Measurements from ENCODE around the gene RIMS4. TPM values are rescaled to one million over a fixed set of nuclear protein-coding genes. Genes with fewer than 3 reads are reported as not detected.

RIMS4 gene
- total RNA-seq, 1 donor from 2014 or later = 5.3 TPM

GRCh38 chr20:44805335-44805978 is 4.9 kb downstream of the RIMS4 start:
- H3K4me3 ChIP-seq = no peak overlapping the region
- H3K9ac ChIP-seq = no peak overlapping the region
- peaks cover 9% of the 10 kb centered on the region for H3F3A ChIP-seq (ENCODE audit: low read depth)
- H3K27ac ChIP-seq = no peak overlapping the region
- no peak overlapping the region for H3K4me3 Mint-ChIP-seq
- peaks cover 13% of the 10 kb centered on the region for H3K4me1 ChIP-seq
- peak overlapping the region; percentile 21 for H3K4me2 ChIP-seq
- H3K9me3 ChIP-seq (ENCODE audit: low read depth) = no peaks in the 10 kb centered on the region
- H3K9me3 Mint-ChIP-seq = no peaks in the 10 kb centered on the region
- H4K20me1 ChIP-seq (ENCODE audit: low read depth) = peaks cover 34% of the 10 kb centered on the region
- no peaks in the 10 kb centered on the region for H3K36me3 ChIP-seq
- peaks cover 27% of the 10 kb centered on the region for H3K27me3 Mint-ChIP-seq (ENCODE audit: insufficient read depth, low read depth)
- H3K79me2 ChIP-seq (ENCODE audit: low read depth) = no peaks in the 10 kb centered on the region
- H3K27me3 ChIP-seq = peaks cover 44% of the 10 kb centered on the region
- DNase-seq (ENCODE audit: low spot score) = no peak
- no peak for TF ChIP-seq CTCF (IDR thresholded peaks at IDR 0.05)
- TF ChIP-seq EZH2 (IDR thresholded peaks at IDR 0.05) = no peak
- no peak for TF ChIP-seq EZH2phosphoT487 (IDR thresholded peaks at IDR 0.05)
- peaks cover 30% of the 10 kb centered on the region for H3K4me1 Mint-ChIP-seq
- no peak overlapping the region for H2AFZ ChIP-seq (replicated peaks)
- no peaks in the 10 kb centered on the region for H3K36me3 Mint-ChIP-seq
- no peak overlapping the region for H3K27ac Mint-ChIP-seq

- H3K27ac ChIP-seq = no peak overlapping the region
- H3K4me3 Mint-ChIP-seq = no peak overlapping the region
- peaks cover 27% of the 10 kb centered on the region for H3K27me3 ChIP-seq
- no peak overlapping the region for H3K4me3 ChIP-seq
- peaks cover 10% of the 10 kb centered on the region for H3K4me1 ChIP-seq
- H3K36me3 Mint-ChIP-seq = no peaks in the 10 kb centered on the region
- peaks cover 9% of the 10 kb centered on the region for H3F3A ChIP-seq (ENCODE audit: low read depth)
- no peaks in the 10 kb centered on the region for H3K9me3 Mint-ChIP-seq
- peaks cover 27% of the 10 kb centered on the region for H3K4me1 Mint-ChIP-seq
- no peak for DNase-seq (ENCODE audit: low spot score)
- H3K4me2 ChIP-seq = no peak overlapping the region
- H2AFZ ChIP-seq (replicated peaks) = no peak overlapping the region
- TF ChIP-seq EZH2phosphoT487 (IDR thresholded peaks at IDR 0.05) = no peak
- peaks cover 16% of the 10 kb centered on the region for H3K27me3 Mint-ChIP-seq (ENCODE audit: insufficient read depth, low read depth)
- no peak overlapping the region for H3K27ac Mint-ChIP-seq
- H3K9me3 ChIP-seq (ENCODE audit: low read depth) = no peaks in the 10 kb centered on the region
- no peaks in the 10 kb centered on the region for H3K79me2 ChIP-seq (ENCODE audit: low read depth)
- peaks cover 20% of the 10 kb centered on the region for H4K20me1 ChIP-seq (ENCODE audit: low read depth)
- no peak overlapping the region for H3K9ac ChIP-seq
- H3K36me3 ChIP-seq = no peaks in the 10 kb centered on the region
Measured at GRCh38 chr20:44803383-44803941, 6.9 kb downstream of the RIMS4 start.

GRCh38 chr20:44802702-44803101 is 7.6 kb downstream of the RIMS4 start:
- TF ChIP-seq EZH2phosphoT487 (IDR thresholded peaks at IDR 0.05) (no peak), CTCF (IDR thresholded peaks at IDR 0.05) (no peak)
- Mint-ChIP-seq H3K36me3 (no peaks in the 10 kb centered on the region), H3K9me3 (no peaks in the 10 kb centered on the region), H3K4me1 (peaks cover 24% of the 10 kb centered on the region), H3K27ac (peak overlapping the region; percentile 31), H3K4me3 (no peak overlapping the region), H3K27me3 (ENCODE audit: insufficient read depth, low read depth) (peaks cover 11% of the 10 kb centered on the region)
- Histone ChIP-seq H3K27ac (no peak overlapping the region), H3K9me3 (ENCODE audit: low read depth) (no peaks in the 10 kb centered on the region), H3K79me2 (ENCODE audit: low read depth) (no peaks in the 10 kb centered on the region), H2AFZ (replicated peaks) (no peak overlapping the region), H3K4me2 (no peak overlapping the region), H3F3A (ENCODE audit: low read depth) (peaks cover 9% of the 10 kb centered on the region), H3K9ac (no peak overlapping the region), H3K27me3 (peaks cover 20% of the 10 kb centered on the region), H3K4me3 (no peak overlapping the region), H4K20me1 (ENCODE audit: low read depth) (peaks cover 17% of the 10 kb centered on the region), H3K36me3 (no peaks in the 10 kb centered on the region), H3K4me1 (peaks cover 10% of the 10 kb centered on the region)
- no peak for DNase-seq (ENCODE audit: low spot score)

- H4K20me1 ChIP-seq (ENCODE audit: low read depth) = peaks cover 7% of the 10 kb centered on the region
- H3F3A ChIP-seq (ENCODE audit: low read depth) = no peaks in the 10 kb centered on the region
- no peaks in the 10 kb centered on the region for H3K36me3 ChIP-seq
- no peak overlapping the region for H3K4me3 ChIP-seq
- Mint-ChIP-seq H3K27ac (no peak overlapping the region), H3K4me3 (no peak overlapping the region), H3K4me1 (peaks cover 21% of the 10 kb centered on the region), H3K9me3 (no peaks in the 10 kb centered on the region), H3K36me3 (no peaks in the 10 kb centered on the region), H3K27me3 (ENCODE audit: insufficient read depth, low read depth) (peaks cover 5% of the 10 kb centered on the region)
- H2AFZ ChIP-seq (replicated peaks) = peak overlapping the region; percentile 78
- no peaks in the 10 kb centered on the region for H3K9me3 ChIP-seq (ENCODE audit: low read depth)
- no peaks in the 10 kb centered on the region for H3K79me2 ChIP-seq (ENCODE audit: low read depth)
- H3K9ac ChIP-seq = no peak overlapping the region
- peak; percentile 55 for DNase-seq (ENCODE audit: low spot score)
- H3K4me1 ChIP-seq = peaks cover 8% of the 10 kb centered on the region
- no peak overlapping the region for H3K4me2 ChIP-seq
- H3K27ac ChIP-seq = no peak overlapping the region
- TF ChIP-seq CTCF (IDR thresholded peaks at IDR 0.05) (peak; percentile 73), EZH2 (IDR thresholded peaks at IDR 0.05) (no peak), EZH2phosphoT487 (IDR thresholded peaks at IDR 0.05) (no peak)
- no peaks in the 10 kb centered on the region for H3K27me3 ChIP-seq
Measured at GRCh38 chr20:44800391-44801046, 9.8 kb downstream of the RIMS4 start.

Measured in neural progenitor cell (in vitro differentiated cells).